Stimulated activated naive CD4-positive, alpha-beta T cell (primary cell): ENCODE data around the gene ABCA7.

Source experiments
- DNase-seq, 6 experiments: peaks; one replicate each; lab custom pipeline; 2025; lab: John Stamatoyannopoulos, UW

ABCA7 gene

DNA sequence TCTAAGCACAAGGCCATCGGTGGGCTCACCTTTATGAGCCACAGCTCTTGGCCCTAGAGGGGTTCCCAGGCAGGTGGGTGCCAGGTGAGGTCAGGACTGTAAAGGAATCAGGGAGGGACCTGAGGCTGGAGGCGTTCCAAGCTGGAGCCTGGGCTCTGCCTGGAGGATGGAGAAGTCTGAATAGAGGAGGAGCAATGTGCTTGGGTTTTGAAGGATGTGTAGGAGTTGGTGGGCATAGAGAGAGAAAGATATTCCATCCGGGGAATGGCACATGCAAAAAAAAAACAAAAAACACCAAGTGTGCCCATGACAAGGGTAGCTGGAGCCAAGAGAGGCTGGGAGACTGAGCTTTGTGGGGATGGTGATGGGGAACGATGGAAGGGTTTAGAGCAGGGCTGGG lies 37.3 kb upstream of the ABCA7 start:
- no peak for DNase-seq

- DNase-seq, result no peak
These were observed 36.6 kb upstream of the ABCA7 start for GRCh38 chr19:1003283-1003682.

DNA sequence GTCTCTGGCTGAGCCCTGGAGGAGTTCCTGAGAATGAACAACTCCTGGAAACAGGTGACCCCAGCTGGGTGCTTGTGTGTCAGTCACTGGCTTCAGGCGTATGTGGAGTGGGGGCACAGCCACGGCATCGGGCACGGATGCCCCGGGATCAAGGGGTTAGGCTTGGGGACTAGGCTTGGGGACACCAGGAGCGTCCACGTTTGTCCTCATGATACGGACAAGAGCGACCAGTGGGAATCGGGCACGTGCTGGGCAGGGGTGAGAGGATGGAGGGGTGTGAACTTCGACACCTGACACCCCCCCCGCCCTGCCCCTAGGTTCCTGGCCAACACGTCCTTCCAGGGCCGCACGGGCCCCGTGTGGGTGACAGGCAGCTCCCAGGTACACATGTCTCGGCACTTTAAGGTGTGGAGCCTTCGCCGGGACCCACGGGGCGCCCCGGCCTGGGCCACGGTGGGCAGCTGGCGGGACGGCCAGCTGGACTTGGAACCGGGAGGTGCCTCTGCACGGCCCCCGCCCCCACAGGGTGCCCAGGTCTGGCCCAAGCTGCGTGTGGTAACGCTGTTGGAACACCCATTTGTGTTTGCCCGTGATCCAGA lies 35.6 kb upstream of the ABCA7 start:
- DNase-seq, result no peak

- DNase-seq, result no peak
These were observed 34.9 kb upstream of the ABCA7 start for GRCh38 chr19:1004803-1005664.

DNA sequence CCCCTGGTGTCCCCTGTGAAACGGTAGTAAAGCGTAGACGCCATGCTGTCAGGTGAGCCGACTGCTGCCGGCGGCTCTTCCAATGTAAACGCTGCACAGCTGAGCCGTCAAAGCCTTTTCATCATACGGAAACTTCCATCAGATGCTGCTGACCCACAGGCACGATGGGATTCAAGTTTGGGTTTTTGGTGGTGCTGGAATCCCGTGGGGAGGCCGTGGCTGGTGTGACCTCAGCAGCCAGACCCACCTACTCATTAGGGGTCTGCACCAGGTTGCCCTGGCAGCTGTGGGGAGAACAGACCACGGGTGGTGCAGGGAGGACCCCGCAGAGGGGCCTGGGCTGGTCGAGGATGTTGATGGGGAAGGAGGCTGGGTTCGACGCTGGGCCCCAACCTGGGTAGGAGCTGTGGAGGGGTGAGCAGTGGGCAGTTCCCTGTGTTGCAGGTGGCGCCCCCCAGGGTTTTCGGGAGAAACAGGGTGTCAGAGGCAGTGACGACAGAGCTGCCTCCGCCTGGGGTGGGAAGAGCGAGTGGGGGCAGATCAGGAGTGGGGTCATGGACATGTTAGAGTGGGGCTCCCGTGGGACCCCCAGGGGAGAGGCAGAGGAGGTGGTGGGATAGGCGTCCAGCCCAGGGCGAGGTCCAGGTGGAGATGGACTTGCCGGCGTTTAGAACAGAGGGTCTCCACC lies 33.1 kb upstream of the ABCA7 start:
- DNase-seq, result no peak

- DNase-seq, result no peak
These were observed 32.3 kb upstream of the ABCA7 start for GRCh38 chr19:1007399-1008251.

DNA sequence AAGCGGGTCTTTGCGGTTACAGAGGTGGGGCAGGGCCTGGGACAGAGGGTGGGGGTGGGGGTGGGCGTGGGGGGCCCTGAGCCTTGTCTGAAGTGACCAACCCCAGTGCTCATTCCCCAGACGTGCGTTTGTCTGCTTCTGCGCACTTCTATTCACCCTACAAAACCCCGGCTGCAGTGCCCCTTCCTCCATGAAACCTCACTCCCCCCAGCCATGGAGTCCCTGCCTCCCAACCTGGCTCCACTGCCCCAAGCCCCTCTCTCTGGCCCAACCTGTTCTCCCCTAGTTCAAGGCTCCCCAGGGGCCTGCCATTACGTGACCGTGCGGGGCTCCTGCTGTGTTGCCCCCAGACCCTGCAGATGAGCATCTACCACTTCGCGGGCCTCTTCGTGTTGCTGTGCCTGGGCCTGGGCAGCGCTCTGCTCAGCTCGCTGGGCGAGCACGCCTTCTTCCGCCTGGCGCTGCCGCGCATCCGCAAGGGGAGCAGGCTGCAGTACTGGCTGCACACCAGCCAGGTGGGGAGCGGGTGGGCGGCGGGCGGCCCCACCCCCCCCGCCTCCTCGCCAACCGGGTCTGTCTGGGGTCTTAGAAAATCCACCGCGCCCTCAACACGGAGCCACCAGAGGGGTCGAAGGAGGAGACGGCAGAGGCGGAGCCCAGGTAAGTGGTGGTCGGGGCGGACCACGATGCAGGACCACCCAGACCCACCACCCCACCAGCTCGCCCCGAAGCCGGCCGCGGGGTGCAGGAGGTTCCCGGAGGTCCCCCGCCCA lies 31.5 kb upstream of the ABCA7 start:
- DNase-seq, result no peak

GRCh38 chr19:1009041-1009980 lies 30.6 kb upstream of the ABCA7 start:
- no peak for DNase-seq

DNA sequence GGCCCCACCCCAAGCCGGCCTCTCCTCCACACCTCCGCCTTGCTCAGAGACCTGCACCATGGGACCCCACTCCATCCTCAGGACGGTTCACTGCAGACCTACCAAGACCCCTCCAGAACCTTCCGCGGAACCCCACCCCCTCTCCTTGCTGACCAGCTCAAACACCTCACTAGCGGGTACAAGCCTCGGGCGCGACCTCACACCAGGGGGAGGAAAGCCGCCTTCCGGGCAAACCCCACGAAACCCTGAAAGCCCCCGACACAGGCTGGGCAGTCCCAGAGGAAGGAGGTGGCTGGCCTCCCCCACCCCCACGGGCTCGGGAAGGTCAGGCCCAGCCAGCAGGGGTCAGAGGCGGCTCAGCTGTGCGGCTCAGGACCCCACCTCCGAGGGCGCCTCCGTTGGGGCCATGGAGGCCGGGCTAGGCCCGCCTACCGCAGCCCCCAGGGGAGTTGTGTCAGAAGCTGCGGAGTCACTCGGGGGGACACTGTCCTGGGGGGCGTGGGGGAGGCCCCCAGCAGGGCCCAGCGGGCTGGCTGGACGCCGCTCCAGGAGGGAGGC lies 29.8 kb upstream of the ABCA7 start:
- no peak for DNase-seq

- no peak for DNase-seq
These were observed 29.1 kb upstream of the ABCA7 start for GRCh38 chr19:1010586-1011510.

GRCh38 chr19:1011831-1012333 lies 28.0 kb upstream of the ABCA7 start:
- DNase-seq, result no peak

GRCh38 chr19:1012334-1012733 lies 27.6 kb upstream of the ABCA7 start:
- DNase-seq, result no peak

DNA sequence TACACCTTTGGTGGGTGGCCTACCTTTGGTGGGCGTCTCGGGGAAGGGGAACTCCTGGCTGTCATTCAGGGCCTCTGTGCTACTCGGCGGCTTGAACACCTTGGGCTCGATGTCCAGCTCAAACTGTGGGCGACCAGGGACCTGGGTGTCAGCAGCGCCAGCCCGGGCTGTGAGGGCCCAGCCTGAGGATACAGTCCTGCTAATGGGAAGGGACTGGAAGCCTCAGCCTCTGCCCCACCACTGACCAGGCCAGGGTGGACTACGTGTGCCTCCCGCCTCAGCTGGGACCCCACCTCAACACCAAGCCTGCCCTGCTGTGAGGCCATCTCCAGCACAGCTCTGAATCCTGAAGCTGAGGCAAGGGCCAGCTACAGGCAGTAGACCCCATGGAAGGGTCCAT lies 26.7 kb upstream of the ABCA7 start:
- no peak for DNase-seq

GRCh38 chr19:1014161-1015060 lies 25.5 kb upstream of the ABCA7 start:
- no peak for DNase-seq

DNA sequence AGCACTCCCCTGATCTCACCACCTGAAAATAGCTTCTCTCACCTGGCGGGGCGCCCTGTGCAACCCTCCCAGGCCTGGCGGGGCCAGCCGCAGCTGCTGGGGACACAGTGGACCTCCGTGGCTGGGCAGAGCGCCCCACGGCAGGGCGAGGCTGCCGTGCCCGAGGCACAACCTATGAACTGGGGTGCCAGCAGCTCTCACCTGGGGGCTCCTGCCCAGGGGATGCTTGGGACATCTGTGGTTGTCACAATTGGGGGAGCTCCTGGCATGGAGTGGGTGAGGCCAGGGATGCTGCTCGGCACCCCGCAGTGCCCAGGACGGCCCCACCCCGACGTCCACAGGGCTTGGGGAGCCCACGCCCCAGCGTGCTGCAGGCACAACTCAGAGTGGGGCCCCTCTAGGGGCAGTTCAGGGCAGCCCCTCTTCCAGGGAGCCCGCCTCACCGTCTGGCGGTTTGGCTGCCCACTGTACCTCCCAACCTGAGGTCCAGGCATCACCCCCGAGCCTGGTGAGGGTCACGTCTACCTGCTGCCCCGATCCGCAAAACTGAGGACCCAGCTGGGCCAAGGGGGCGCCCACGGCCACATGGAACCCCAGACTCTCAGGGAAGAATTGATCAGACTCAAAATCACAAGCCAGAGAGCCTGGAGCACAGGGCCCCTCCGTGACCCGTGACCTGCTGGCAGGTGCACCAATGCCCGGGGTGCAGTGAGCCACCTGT lies 24.7 kb upstream of the ABCA7 start:
- no peak for DNase-seq

- DNase-seq, result no peak
These were observed 23.9 kb upstream of the ABCA7 start for GRCh38 chr19:1015782-1016646.
